K562 (cell line): ENCODE results near the gene NECTIN1.

Experiments used
- GTF2F1 ChIP-seq: IDR thresholded peaks from 2 replicates; pipeline ENCODE4 v1.6.1; 2011; ENCODE audit warnings: low read depth, low read length, improper control_type of control experiment
- POLR2A ChIP-seq: fragments of 450-650 bp; conservative IDR thresholded peaks from 2 replicates; pipeline ENCODE4 v1.6.1; 2016
- ZBED1 ChIP-seq: IDR thresholded peaks from 2 replicates; pipeline ENCODE4 v1.6.1; 2014
- ZNF232 ChIP-seq: sonication (generic); formaldehyde crosslinking; IDR thresholded peaks from 2 replicates; pipeline ENCODE4 v1.8.0; 2022; ENCODE audit warnings: mild to moderate bottlenecking, missing genetic modification reagents
- ZNF639 ChIP-seq, 2 experiments: fragments of 200-800 bp in 1 of 2; sonication (Bioruptor generic) in 1 of 2; sonication (generic) in 1 of 2; formaldehyde crosslinking in 1 of 2; IDR thresholded peaks in 1 of 2; conservative IDR thresholded peaks in 1 of 2; 2 replicates each; pipeline versions ENCODE4 v1.5.0 to v1.6.1; 2016 to 2020; ENCODE audit warnings: missing compliant biosample characterization in 1 of 2, missing genetic modification characterization in 1 of 2, missing genetic modification reagents in 1 of 2
- ZNF780A ChIP-seq: fragments of 250-450 bp; sonication (Bioruptor Pico); IDR thresholded peaks from 2 replicates; pipeline ENCODE4 v1.5.0; 2021; ENCODE audit warnings: mild to moderate bottlenecking

DNA sequence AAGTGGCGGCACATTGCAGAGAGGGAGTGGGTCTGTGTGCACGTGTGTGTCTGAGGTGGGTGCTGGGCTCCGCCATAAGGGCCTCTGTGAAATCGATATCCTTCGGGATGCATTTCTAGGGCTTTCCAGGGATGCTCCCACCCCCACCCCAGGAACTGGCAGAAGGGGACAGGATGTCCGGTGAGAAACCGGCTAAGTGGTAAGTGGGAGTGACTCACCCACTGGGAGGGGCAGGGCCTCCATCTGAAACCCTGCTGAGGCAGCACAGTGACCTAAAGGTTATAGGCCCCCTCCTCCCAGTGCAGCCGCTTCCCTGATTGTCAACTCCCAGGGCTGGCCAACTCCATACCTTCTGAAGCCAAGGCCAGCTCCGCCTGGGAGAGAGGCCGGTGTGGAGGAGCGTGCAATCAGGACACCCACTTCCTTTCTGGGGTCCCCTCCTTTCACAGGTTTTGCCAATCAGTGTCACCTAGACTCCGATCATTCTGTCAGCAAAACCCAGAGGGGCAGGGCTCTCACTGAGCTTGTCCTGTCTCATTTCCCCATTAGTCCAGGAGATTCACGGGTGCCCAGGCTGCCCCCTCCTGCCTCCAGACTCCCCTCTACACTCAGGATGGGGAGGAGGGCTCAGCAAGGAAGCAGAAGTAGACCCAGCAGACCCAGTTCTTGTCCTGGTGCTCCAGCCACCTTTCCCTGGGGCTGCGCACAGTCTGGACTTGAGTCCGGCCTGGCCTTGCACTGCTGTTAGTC lies 44.5 kb downstream of the NECTIN1 start:
- no peak for TF ChIP-seq ZBED1
- no peak for TF ChIP-seq GTF2F1
- TF ChIP-seq ZNF780A: no peak
- TF ChIP-seq ZNF639 (CRISPR knock-in tag; conservative IDR thresholded peaks at IDR 0.05 in 1 of 2, IDR thresholded peaks at IDR 0.05 in 1 of 2): no peak
- TF ChIP-seq ZNF232 (CRISPR knock-in tag): no peak
- TF ChIP-seq POLR2A: no peak
